Chondrocyte (in vitro differentiated cells): ENCODE data around the gene FRRS1. TPM values are rescaled to one million over a fixed set of nuclear protein-coding genes. Genes with fewer than 3 reads are reported as not detected.
A peak's percentile ranks its signal among the peaks of the same experiment; 100 is the strongest.

Experiments used
- DNase-seq: peaks from one replicate; pipeline ENCODE4 v3.0.0; 2021; ENCODE audit warnings: mixed read lengths, low spot score
- H3K27ac Mint-ChIP-seq: one replicate; pipeline ENCODE4 v1.8.0; 2021; ENCODE audit warnings: mild to moderate bottlenecking, moderate library complexity, mixed read lengths; ENCODE audit not compliant: unreplicated experiment
- H3K27me3 Mint-ChIP-seq: 2 replicates; pipeline ENCODE4 v1.8.0; 2021; ENCODE audit warnings: low read depth, mixed read lengths
- H3K36me3 Mint-ChIP-seq: 2 replicates; pipeline ENCODE4 v1.8.0; 2021; ENCODE audit warnings: low read depth, mixed read lengths
- H3K4me1 Mint-ChIP-seq: 2 replicates; pipeline ENCODE4 v1.8.0; 2021; ENCODE audit warnings: low read depth, mild to moderate bottlenecking, mixed read lengths
- H3K4me3 Mint-ChIP-seq: one replicate; pipeline ENCODE4 v1.8.0; 2021; ENCODE audit warnings: mild to moderate bottlenecking, moderate library complexity, mixed read lengths; ENCODE audit not compliant: unreplicated experiment
- H3K9me3 Mint-ChIP-seq: 2 replicates; pipeline ENCODE4 v1.8.0; 2021; ENCODE audit warnings: low read depth, mixed read lengths
- total RNA-seq: library from RNA; stranded (reverse); gene quantifications from 3 replicates; pipeline ENCODE4 v1.2.1, GENCODE V29; 2021
- TF ChIP-seq, protein P1 (sequence below): fragments of 200-600 bp; sonication (generic); IDR thresholded peaks from 2 replicates; pipeline ENCODE4 v1.5.0; 2021; ENCODE audit warnings: antibody characterized with exemption, mild to moderate bottlenecking, moderate library complexity

The FRRS1 gene
- total RNA-seq, 1 donor from 2014 or later = 2.2 TPM

DNA sequence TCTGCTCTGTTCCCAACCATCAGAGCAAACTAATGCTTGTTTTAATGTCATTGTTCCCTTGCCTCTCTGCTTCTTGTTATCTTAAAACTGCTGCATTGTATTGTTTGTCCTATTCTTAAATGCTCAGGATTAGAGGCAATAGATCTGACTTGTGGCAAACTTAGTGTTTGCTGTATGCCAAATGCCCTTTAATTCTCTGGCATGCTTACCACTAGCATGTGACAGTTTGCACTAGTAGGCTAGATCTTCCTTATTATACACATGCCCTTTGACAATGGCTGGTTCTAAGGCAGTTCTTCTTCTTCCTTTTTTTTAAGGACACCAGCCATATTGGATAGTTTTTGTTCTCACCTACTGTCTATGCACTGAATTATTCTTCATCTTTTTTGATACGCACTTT is 90.4 kb downstream of the FRRS1 start:
- H3K4me1 Mint-ChIP-seq = peaks cover 24% of the 10 kb centered on the region
- H3K36me3 Mint-ChIP-seq = peaks cover 7% of the 10 kb centered on the region
- TF ChIP-seq, protein P1, sequence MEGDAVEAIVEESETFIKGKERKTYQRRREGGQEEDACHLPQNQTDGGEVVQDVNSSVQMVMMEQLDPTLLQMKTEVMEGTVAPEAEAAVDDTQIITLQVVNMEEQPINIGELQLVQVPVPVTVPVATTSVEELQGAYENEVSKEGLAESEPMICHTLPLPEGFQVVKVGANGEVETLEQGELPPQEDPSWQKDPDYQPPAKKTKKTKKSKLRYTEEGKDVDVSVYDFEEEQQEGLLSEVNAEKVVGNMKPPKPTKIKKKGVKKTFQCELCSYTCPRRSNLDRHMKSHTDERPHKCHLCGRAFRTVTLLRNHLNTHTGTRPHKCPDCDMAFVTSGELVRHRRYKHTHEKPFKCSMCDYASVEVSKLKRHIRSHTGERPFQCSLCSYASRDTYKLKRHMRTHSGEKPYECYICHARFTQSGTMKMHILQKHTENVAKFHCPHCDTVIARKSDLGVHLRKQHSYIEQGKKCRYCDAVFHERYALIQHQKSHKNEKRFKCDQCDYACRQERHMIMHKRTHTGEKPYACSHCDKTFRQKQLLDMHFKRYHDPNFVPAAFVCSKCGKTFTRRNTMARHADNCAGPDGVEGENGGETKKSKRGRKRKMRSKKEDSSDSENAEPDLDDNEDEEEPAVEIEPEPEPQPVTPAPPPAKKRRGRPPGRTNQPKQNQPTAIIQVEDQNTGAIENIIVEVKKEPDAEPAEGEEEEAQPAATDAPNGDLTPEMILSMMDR = no peak
- no peaks in the 10 kb centered on the region for H3K9me3 Mint-ChIP-seq
- no peak overlapping the region for H3K4me3 Mint-ChIP-seq
- H3K27ac Mint-ChIP-seq = no peak overlapping the region
- H3K27me3 Mint-ChIP-seq = no peaks in the 10 kb centered on the region
- DNase-seq = no peak

- Mint-ChIP-seq H3K4me3 (no peak overlapping the region), H3K4me1 (peaks cover 23% of the 10 kb centered on the region), H3K27me3 (no peaks in the 10 kb centered on the region), H3K9me3 (no peaks in the 10 kb centered on the region), H3K27ac (no peak overlapping the region), H3K36me3 (peaks cover 7% of the 10 kb centered on the region)
- TF ChIP-seq, protein P1 = no peak
- DNase-seq = no peak
Observed at GRCh38 chr1:99675292-99675691, 91.1 kb downstream of the FRRS1 start.

DNA sequence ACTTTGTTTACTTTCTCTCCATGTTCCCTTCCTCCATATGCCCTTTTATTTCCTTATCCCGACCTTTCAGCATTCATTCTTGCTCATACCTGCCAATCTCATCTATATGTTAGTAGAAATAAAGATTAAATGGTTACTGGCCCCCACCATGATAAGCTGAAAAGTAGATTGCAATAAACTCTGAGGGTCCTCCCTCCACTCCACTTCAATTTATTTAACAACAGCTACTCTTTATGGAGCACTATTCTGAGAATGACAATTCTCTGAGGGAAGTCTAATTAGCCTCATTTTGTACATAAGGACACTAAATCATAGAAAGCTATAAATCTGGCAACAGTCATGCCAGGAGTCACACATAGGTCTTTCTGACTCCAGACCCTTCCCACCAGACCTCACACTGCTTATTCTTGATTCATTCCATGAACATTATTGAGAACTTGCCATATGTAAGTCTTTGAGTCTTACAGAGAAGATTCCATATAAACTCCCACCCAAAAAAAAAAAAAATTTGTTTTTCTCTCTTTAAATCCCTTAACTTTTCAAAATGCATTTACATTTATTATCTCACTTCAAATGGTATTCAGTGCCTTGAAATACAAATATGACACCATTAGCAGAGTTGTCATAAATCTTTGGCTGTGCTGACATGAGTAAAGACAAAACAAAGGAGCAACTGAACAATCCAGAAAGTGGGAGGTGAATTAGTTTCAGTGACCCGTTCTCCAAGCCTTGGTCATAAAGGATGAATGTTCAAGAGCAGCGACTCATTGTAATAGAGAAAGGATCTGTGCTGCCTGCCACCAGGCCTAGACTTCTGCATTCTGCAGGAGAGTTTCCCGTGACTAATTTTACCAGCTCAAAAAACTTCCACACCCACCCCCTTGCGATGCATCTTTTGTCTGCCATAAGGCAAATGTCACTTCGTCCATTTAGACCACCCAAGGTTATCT is 92.0 kb downstream of the FRRS1 start:
- Mint-ChIP-seq H3K4me1 (peaks cover 17% of the 10 kb centered on the region), H3K27ac (no peak overlapping the region), H3K9me3 (no peaks in the 10 kb centered on the region), H3K36me3 (peaks cover 7% of the 10 kb centered on the region), H3K27me3 (no peaks in the 10 kb centered on the region), H3K4me3 (no peak overlapping the region)
- TF ChIP-seq, protein P1 = no peak
- no peak for DNase-seq

DNA sequence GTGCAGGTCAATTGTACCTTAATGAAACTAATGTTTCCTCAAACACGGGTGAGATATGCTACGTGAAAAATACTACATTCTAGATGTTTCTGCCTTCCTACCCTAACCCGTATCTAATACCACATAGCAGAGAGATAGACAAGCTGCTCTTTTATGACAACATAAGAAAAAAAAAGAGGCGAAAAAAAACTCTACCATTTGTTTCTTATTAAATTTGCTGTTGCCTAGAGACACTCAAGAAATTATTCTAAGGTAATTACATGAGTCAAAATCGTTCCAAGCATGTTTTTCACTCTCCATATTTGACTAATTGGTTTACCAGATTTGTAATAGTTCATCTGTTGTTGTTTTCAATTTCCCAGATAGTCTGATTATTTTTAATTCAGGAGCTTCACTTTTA is 93.1 kb downstream of the FRRS1 start:
- Mint-ChIP-seq H3K4me3 (no peak overlapping the region), H3K4me1 (peaks cover 17% of the 10 kb centered on the region)

DNA sequence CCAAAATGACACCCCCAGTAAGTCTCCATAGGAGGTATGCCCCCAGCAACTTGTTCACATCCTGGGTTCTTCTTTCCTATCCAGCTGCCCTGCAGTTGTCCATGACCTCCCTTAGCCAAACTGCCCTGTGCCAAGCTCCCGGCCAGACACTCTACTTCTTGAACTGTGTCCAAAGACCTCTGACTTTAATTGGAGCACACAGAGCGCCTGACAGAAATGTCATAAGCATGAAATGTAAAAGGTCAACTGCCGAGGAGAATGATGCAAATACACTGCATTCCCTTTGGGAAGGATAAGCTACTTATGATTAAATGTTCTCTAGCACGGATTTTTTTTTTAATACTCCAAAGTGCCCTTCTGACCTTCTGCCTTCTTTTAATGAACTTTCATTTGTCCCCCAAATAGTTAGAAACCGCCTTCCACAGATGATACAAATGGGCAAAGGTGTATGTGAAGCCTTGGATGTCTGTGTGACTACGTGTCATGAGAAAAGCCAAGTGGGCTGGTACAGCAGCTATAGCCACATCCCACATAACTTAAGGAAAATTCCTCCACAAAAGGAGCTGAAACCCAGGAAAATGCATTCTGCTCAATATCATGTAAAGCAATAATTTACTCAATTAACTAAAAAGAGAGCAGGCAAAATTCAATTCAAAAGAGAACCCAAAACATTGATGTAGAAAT is 93.8 kb downstream of the FRRS1 start:
- Mint-ChIP-seq H3K36me3 (peaks cover 9% of the 10 kb centered on the region), H3K27ac (peak overlapping the region; percentile 27), H3K9me3 (no peaks in the 10 kb centered on the region), H3K4me3 (no peak overlapping the region), H3K4me1 (peaks cover 17% of the 10 kb centered on the region), H3K27me3 (no peaks in the 10 kb centered on the region)
- TF ChIP-seq, protein P1 = no peak
- no peak for DNase-seq

More for the DNA sequence above, 93.1 kb downstream of the FRRS1 start:
- Mint-ChIP-seq H3K27me3 (no peaks in the 10 kb centered on the region), H3K36me3 (peaks cover 10% of the 10 kb centered on the region), H3K9me3 (no peaks in the 10 kb centered on the region), H3K27ac (no peak overlapping the region)
- DNase-seq = no peak
- TF ChIP-seq, protein P1 = no peak
